DMS 273 treated with DMSO at 0.1 percent for 48 hours (cell line): ENCODE measurements around the gene KRT14.
"Not testable (repeated sequence)": the region's sequence is repeated elsewhere in the genome, so short reads cannot be mapped to it uniquely, and the experiment has no call there.

Source experiments
- DNase-seq: peaks from one replicate; lab custom pipeline; 2025; lab: John Stamatoyannopoulos, UW

The KRT14 gene

DNA sequence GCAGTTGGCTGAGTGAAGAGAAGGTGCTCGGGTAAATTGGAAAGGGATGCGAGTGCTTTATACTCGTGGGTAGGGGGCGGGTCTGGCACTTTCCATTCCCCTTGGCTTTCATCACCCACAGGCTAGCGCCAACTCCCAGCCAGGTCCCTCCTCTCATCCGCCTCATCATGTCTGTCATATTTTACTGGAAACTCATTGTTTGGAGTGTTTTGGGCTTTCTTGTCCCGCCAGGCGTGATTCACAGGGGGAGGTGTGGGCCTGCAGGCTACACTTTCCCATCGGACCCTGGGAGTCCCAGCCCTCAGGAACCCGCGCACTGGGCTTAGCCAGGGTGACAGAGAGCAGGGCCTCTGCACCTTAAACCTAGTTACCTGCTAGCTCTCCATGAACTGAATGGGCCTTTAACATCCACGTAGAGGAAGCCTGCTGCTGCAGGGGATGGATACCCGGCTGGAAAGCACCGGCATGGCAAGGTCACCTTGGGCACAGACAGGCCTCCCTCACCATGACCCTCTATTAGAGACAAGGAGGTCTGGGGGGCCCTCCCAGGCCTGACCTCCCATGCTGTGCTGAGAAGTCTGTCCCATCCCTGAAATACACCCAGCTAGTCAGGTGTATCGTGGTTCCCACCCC lies at the start of gene KRT14:
TSS of gene KRT14 (minus strand) at position 33 of the 633 bp plus-strand sequence. CDS start 61 bp downstream, outside the sequence.
- no peak for DNase-seq

DNA sequence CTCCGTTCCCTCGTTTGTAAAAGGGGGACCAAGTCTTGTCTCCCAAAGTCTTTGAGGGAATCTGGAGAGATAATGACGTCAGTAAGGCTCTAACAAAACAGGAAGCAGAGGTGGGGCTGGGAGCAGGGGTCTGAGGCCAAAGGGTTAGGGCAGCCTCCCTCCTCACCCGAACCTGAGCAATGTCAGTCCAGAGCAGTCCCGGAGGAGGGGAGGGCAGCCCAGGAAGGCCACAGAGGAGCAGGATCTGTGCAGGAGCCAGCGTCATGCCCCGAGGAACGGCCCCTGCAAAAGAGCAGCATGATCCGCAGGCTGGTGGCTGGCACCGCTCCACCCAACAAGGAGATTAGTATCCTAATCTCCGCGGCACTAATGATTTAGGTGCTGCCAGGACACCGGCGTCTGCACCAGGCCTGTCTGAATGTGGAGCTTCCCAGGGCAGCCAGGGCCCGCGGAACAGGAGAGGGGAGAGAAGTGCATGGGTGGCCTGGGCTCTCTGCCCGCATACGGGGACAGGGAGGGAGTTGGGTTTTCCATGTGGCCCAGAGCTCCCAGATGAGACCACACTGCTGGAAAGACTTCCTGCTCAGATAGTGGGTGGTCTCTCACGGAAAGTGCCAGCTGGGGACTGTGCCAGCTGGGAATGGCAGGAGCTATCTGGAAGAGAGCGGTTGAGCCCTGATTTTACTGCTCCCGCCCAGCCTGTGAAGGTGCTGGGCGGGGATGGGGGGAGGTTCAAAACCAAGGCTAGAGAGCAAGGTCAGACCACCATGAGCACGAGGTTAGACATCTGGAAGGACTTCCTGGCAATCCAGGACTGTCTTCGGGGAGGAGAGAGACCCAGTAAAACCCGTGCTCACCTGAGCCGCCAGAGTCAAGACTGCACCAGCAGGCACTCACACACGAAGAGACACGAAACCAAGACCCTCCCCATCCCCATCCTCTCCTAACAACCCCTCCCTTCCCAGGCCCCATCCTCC lies 48.7 kb upstream of the KRT14 start:
- no peak for DNase-seq

DNA sequence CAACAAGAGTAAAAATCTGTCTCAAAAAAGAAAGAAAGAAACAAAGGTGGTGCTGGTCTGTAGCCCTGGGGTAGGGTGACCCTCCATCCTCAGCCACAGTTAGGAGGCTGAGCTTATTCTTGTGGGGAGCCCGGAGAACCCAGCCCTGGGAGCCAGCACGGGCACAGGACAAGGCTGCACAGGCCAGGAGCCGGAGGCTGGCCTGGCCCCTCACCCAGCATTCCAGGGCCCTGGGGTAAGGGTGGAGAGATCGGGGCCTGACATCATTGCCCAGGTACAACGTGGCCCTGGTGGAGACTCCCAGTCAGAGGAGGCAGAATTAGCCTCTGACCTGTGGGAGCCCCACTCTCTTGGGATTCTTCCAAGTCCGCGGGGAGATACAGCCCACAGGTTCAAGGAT lies 47.9 kb upstream of the KRT14 start:
- DNase-seq = no peak

DNA sequence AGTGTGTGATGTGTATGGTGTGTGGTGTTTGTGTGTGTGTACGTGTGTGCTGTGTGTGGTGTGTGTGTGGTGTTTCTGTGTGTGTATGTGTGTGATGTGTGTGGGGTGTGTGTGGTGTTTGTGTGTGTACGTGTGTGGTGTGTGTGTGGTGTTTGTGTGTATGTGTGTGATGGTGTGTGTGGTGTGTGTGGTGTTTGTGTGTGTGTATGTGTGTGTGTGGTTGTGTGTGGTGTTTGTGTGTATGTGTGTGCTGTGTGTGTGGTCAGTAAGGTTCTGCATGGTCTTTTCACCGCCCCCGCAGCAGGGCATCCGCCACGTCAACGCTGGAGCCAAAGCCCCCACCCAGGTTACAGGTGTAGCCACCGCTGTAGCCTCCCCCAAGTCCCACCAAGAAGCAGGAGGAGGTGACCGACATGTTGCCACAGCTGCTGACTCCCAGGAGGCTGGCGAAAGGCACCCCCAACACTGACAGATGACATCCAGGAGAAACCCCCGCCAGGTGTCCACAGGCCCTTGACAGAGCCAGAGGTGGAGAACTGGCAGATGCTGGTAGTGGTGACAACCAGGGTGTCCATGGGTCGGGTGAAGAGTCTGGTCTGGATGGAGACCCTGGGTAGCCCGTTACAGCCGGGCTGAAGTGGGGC lies 47.0 kb upstream of the KRT14 start:
- no peak for DNase-seq

DNA sequence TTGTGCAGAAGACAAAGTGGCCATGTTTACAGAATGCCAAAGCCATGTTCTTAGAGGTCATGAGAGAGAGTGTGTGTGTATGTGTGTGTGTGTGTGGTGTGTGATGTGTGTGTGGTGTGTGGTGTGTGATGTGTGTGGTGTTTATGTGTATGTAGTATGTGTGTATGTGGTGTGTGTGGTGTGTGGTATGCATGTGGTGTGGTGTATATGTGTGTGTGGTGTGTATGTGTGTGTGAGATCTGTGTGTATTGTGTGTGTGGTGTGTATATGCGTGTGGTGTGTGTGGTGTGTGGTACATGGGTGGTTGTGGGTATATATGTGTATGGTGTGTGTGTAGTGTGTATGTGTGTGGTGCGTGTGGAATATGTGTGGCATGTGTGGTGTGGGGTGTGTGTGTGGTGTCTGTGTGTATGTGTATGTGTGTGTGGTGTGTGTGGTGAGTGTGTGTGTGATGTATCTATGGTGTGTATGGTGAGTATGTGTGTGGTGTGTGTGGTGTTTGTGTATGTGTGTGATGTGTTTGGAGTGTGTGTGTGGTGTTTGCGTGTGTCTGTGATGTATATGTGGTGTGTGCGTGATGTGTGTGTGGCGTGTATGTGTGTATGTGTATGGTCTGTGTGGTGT lies 45.9 kb upstream of the KRT14 start:
- DNase-seq = no peak

DNA sequence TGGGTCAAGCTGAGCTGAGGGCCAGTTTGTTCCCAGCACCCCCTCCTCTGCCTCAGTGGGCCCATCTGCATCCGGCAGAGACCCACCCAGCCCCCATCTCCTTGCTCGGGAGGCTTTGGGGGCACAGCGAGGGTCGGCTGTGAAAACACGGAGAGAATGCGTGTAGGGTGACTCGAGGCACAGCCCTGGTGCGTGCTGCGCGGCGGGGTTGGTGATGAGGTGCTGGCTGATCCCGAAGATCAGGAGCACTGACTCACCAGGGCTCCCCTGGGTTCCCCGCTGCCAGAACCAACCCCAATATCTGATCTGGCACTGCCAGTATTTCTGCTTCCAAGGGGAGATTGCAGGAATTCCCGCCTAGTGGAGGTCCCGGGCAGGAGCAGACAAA lies 45.2 kb upstream of the KRT14 start:
- no peak for DNase-seq

DNA sequence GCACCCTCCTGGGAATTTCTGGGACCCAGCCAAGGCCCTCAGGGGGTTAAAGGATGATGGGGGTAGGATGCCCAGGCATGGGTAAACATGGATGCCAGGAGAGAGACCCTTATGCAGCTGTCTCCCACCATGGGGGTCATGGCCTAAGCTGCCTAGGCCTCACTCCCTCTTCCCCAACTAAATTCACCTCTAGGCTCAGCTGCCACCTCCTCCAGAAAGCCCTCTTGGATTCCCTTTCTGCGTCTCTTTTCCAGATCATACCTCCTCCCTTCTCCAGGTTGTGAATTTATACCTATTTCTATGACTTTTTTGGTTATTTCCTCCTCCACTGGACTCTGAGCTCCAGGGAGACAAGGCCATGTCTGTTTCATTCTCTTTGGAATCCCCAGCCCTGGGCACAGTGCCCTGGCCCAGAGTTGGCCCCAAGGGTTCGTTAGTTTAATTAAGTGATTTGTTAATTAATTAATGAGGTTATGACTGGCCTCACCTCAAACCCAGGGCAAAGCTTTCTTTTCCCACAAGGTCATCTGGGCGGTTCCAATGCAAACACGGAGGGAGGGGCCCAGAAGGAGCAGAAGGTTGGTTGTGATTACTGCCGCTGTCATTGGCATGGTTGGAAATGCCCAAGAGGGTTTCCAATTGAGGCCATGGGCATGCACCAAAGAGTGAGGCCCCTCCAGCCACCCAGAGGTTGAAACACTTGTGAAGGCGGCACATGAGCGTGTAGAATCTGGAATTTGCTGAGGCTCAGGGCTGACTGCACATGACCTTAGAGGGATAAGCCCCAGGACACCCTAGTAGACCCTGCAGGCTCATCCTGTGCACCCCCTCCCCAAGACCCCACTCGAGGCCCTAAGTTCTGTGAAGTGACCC lies 44.6 kb upstream of the KRT14 start:
- no peak for DNase-seq

DNA sequence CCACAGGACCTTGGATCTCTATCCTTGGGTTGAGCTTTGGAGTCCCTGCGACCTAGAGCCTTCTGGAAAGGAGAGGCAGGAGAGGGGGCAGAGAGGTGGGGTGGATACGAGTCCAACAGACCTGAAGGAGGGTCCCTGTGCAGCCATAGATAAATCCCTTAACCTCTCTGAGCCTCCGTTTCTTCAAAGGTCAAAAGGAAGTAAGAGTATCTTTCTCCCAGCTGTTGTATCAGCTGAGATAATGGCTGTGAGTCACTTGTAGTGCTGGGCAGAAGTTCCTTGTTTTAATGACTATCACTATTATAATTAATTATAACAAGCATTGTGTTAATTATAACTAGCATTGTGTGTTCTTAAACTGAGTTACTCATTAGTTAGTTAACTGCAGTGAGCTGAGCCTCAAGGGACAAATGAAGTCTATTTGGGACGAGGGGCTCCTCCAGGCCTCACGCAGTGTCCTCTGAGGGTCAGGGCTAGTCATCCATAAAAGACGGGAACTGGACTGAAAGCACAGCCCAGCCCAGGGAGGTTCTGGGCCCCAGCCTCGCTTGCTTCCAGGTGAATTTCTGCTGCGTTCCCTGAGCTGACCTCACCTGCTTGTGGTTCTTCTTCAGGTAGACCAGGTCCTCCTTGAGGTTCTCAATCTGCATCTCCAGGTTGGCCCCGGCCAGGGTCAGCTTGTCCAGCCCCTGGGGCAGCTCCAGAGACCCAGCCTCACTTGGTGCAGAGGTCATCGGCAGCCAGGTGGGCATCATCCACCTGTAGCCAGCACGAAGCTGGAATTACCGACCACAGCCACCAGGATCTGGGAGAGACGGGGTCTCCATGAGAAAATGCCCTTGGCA lies 43.4 kb upstream of the KRT14 start:
- DNase-seq = no peak

DNA sequence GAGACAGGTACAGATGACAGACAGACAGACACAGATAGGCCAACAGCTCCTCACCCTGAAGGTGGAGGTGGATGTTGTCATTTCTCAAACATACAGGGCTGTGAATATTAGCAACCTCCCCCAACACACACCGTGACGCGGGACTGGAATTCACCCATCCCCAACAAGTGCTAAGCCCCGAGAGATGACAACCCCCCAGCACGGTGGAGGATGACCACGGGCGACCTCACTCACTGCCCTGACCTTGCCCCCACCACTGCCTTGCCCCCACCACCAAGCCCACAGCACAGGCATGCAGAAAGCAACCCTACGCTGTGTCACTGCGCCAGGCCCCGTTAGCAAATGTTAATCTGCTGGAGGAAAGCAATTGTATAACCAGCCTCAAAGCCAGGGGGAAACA lies 42.6 kb upstream of the KRT14 start:
- no peak for DNase-seq

DNA sequence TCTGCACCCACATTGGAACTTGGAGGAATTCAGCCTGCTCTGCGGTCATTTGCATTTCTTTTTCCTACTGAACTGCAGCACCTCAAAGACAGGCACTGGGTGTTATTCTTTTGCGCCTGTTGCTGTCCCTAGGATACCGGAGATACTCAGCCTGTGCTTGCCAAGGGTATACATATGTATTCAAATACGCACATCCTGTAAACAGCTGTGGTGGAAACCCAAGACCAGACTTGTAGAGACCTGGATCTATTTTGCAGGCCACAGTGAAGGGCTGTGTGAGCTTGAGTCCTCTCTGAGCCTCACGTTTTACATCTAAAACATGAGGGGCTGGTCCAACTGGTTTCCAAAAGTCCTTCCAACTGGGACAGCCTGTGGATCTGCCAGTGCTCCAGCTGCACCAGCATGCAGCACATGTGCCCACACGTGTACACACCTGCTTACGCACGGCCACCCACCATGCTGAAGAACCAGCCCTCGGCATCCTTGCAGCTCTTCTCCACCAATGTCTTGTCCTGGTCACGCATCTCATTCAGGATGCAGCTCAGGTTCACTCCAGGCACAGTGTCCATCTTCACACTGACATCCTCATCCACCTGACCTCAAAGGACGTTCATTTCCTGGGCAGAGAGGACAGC lies 42.0 kb upstream of the KRT14 start:
- DNase-seq = not testable (repeated sequence)

DNA sequence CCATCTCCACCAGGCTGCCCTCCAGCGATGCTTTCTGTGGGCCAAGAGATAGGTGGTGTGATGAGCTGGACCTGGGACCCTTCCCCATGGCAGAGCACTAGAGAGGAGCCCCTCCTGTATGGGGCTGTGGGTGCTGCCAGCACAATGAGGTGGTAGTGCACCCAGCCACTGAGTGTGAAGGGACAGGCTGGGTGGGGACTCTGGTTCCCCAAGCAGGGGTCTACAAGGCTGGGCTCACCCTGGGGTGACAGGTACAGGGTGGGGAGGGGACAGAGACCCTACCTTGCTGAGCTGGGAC lies 41.3 kb upstream of the KRT14 start:
- DNase-seq = not testable (repeated sequence)

DNA sequence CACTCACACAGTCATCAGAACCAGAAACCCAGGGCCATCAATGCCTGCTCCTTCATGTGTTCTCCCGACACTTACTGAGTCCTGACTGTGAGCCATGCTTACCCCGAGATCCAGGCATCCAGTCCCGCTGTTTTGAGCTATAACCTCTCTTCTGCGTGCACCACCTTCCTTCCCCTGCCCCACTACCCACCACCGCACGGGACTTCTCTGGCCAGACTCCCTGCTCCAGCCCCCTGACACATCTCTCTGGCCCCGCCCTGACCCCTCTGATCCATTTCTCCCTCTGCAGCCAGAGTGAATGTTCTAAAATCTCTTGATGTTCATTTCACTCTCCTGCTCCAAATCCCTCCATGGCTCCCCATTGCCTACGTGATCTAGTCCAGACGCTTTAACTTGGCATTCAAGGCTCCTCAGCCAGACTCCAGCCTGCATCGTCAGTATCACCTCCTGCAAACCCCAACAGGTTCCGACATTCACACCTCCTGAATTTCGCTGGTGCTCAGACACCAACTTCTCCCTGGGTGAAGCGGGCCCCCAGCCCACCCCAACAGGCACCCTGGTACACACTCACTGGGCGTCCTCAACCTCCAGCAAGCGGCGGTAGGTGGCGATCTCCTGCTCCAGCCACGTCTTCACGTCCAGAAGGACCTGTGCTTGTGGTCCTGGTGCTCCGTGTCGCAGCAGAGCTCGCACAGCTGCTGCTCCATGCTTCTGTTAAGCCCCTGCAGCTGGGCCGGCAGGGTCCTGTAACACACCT lies 40.8 kb upstream of the KRT14 start:
- DNase-seq = no peak

DNA sequence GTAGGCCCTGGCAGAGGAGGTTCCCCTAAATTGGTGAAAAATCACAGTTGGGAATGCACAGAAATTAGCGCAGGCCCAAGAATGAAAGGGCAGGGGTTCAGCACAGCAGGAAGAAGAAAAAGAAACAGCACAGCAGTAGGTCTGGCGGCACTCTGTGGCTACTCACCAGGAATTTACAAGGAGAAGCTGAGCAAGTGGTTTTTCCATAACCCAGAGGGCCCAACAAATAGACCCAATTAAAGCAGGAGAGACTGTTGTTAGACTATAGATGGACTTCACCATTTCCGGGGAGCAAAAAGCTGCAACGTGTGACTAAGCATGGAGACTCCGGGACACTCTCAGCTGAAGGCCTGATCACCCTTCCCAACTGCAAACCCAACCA lies 40.2 kb upstream of the KRT14 start:
- DNase-seq = not testable (repeated sequence)

DNA sequence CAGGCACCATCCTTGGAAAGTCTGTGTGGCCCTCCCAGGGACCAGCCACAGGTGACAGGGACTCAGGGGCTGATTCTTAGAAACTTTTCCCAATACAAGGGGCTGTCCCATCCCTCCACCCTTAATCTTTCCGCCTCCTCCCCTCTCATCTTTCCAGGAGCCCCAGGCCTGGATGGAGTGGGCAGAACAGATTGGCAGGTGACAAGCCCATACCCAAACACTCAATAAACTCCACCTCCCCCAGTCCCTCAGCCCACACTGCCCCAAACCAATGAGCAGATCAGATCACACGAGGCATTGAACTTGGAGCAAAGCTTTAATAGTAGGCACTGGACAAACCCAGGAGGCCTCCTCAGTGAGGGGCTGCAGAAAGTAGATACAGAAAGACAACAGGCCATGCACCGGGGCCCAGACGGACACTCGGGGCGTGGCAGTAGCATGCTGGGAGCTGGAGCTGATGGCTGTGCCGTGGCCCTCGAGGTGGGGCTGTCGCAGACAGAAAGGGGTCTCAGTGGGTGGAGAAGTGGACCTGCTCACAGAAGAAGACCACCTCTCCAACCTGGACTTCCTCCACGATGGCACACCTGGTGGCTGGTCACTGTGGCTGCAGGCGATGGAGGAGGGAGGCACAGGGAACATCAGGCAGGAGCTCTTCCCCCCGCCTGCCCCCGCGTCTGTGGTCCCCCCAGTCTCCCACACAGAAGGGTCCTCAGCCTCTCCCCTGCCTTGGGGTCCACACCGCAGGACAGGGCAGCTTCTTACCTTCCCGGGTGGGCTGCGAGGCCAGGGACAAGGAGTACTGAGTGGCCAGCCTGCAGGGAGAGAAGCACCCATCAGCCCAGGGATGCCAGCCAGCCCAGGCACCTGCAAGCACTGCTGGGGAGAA lies 39.6 kb upstream of the KRT14 start:
- DNase-seq = not testable (repeated sequence)

DNA sequence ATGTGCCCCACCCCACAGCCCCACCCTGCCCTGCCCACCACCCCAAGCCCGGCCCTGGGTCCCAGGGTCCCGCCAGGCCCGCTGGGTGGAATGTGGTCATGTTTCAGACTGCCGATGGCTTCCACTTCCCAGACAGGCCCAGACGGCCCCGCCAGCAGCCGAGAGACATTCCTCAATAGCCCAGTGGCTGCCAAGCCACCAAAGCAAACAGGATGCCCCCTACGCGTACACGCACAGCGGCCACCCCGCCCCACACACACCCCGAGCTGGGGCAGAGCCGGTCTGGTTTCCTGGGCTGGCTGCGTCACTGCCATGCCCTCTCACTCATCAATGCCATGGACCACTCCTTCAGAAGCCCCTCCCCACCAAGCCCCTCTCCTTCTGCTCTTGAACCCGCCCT lies 38.9 kb upstream of the KRT14 start:
- DNase-seq = no peak

DNA sequence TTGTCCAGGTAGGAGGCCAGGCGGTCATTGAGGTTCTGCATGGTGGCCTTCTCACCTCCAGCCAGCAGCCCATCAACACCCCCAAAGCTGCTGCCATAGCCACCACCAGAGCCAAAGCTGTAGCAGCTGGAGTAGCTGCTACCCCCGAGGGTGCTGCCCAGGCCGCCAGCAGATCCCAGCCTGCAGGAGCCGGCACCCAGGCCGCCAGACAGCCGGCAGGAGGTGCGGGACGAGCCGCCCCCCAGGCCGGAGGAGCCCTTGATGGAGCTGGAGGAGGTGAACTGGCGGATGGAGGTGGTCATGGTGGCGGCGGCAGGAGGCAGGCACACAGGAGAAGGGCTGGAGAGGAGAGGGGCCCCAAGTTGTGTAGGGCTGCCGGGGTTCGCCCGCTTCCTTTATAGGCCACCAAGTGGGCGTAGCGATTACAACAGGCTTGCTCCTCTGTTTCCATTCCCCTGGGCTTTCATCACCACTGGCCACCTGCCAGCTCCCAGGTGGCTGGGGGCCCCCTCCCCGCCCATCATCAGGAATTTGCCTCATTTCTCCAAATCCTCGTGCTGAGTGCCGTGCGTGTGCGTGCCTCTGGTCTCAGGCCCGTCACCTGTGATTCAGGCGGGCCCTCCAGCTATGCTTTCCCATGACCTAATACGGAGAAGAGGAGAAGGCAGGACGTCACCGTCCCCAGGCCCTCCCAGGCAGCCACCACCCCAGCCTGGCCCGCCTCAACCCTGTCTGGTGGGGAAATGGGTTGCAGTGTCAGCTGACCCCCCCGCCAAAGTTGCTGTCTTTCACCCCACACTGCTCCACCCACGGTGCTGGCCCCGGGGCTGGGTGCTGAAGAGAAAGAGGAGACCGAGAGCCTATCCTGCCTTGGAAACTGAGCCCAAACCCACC lies 37.8 kb upstream of the KRT14 start, which contains the start of gene KRT17:
TSS of gene KRT17 (minus strand) at position 368 of the 894 bp plus-strand sequence. CDS start at position 302, 66 bp downstream.
- DNase-seq = no peak

DNA sequence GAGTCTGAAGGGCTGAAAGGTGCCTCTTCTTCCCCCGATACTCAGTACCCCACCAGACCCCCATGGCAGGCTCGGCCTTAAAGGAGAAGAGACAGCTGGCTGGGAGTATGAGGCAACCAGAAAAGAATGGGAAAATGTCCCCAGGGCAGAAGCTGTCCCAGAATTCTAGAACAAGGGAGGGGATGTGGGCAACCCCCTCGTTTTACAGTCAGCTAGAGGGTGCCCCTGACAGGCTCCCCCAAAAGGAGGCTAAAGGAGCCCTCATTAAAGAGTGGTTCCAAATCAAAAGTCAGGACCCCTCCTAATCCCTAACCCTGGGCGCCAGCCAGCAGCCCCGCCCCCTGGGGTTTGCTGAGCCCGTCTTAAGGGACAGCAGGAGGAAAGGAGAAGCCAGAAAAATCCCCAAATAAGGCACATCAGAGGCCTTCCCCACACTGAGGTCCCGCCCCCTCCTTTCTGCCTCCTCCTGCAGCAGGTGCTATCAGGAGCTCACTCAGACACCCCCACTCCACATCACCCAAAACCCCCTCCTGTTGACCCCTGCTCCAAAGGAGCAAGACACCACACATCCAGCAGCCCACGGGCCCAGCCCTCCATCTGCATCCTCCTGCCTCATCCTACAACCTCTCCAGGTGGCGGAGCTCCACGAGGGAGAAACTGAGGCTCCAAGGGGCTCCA lies 36.6 kb upstream of the KRT14 start:
- not testable (repeated sequence) for DNase-seq
